Activated CD4-positive, alpha-beta T cell treated with anti-CD3 and anti-CD28 coated beads for 36 hours (primary cell): Measurements from ENCODE around the gene ZEB2. TPM values are rescaled to one million over a fixed set of nuclear protein-coding genes. Genes with fewer than 3 reads are reported as not detected.

Source experiments
- ATAC-seq: fragments of 200-7000 bp; cut with Tn5 transposase; one replicate; pipeline ENCODE4 v1.10.0; 2021; ENCODE audit warnings: mild to moderate bottlenecking, moderate library complexity
- CTCF ChIA-PET: fragments of 350-600 bp; sonication (Branson Sonifier 250); formaldehyde crosslinking; loops from one replicate; lab custom pipeline; 2021; ENCODE audit warnings: antibody characterized with exemption; lab: Charles Lee
- POLR2A ChIA-PET: fragments of 350-600 bp; sonication (Branson Sonifier 250); formaldehyde crosslinking; loops from one replicate; lab custom pipeline; 2021; ENCODE audit warnings: antibody characterized with exemption, inconsistent platforms; lab: Charles Lee
- DNase-seq: peaks from one replicate; pipeline ENCODE4 v3.0.0-alpha.2; 2020
- H3K27ac Mint-ChIP-seq: one replicate; pipeline ENCODE4 v1.8.0; 2021; ENCODE audit warnings: mixed read lengths
- H3K27me3 Mint-ChIP-seq: one replicate; pipeline ENCODE4 v1.8.0; 2021; ENCODE audit warnings: mixed read lengths
- H3K36me3 Mint-ChIP-seq: one replicate; pipeline ENCODE4 v1.8.0; 2021; ENCODE audit warnings: low read depth, mixed read lengths
- H3K4me1 Mint-ChIP-seq: one replicate; pipeline ENCODE4 v1.8.0; 2021; ENCODE audit warnings: mixed read lengths
- H3K4me3 Mint-ChIP-seq: one replicate; pipeline ENCODE4 v1.8.0; 2021; ENCODE audit warnings: mild to moderate bottlenecking, moderate library complexity, mixed read lengths
- H3K9me3 Mint-ChIP-seq: one replicate; pipeline ENCODE4 v1.8.0; 2021; ENCODE audit warnings: low read depth, mixed read lengths
- intact Hi-C, 2 experiments: fragments of 100-400 bp; cut with DNase I in 1 of 2; cut with micrococcal nuclease in 1 of 2; formaldehyde crosslinking; loops; one replicate each; pipeline versions ENCODE4 v1.14.2 to v1.15.1; 2022 to 2024; cut with DNase I, micrococcal nuclease
- total RNA-seq, 2 experiments: library from RNA; stranded (reverse); gene quantifications; one replicate each; pipeline ENCODE4 v1.2.3, GENCODE V29; 2021

Gene ZEB2
- total RNA-seq, 2 experiments from 2014 or later, result 7.0 to 7.5 TPM

GRCh38 chr2:144493027-144493809, 26.7 kb downstream of the ZEB2 start:
- Mint-ChIP-seq H3K27me3 (no peaks in the 10 kb centered on the region), H3K27ac (peak overlapping the region; percentile 76), H3K4me3 (no peak overlapping the region), H3K4me1 (peaks cover 23% of the 10 kb centered on the region), H3K9me3 (no peaks in the 10 kb centered on the region), H3K36me3 (no peaks in the 10 kb centered on the region)
- POLR2A ChIA-PET, result no interaction called here
- intact Hi-C loops, result loop anchor here in 1 of 2 experiments (10.0 kb wide), 1 partner anchor 138 kb away; no protein-coding TSS in a partner anchor
- DNase-seq (peak; percentile 21), ATAC-seq (peak; percentile 77)
- CTCF ChIA-PET, result interaction anchor here (0.6 to 1.2 kb wide), 2 partner anchors 12 to 514 kb away, joined by 3 read pairs; no protein-coding TSS in a partner anchor

DNA sequence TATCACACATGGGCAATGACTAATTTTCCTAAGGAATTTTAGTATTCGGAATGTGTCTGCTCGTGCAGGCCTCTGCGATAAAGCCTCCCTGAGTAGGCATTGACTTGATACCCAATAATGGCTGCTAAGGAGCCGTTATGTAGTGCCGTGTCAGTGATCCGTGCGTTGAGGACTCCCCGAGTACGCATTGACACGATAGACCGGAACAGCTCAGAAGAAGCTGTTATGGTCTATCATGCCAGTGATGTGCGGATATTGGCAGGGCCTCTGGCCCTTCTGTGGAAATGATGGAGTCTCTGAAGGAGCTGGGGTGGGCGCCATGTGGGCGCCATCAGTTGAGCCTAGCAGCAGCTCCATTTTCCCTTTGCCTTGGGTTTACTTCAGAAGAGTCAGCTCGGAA, 29.1 kb downstream of the ZEB2 start:
- no peak for ATAC-seq
- H3K4me3 Mint-ChIP-seq, result no peak overlapping the region
- H3K4me1 Mint-ChIP-seq, result peaks cover 23% of the 10 kb centered on the region
- DNase-seq, result no peak
- no peaks in the 10 kb centered on the region for H3K27me3 Mint-ChIP-seq
- no peaks in the 10 kb centered on the region for H3K9me3 Mint-ChIP-seq
- no peaks in the 10 kb centered on the region for H3K36me3 Mint-ChIP-seq
- H3K27ac Mint-ChIP-seq, result no peak overlapping the region
- intact Hi-C loops, result loop anchor here in 1 of 2 experiments (10.0 kb wide), 1 partner anchor 136 kb away; no protein-coding TSS in a partner anchor
- CTCF ChIA-PET, result no interaction called here
- POLR2A ChIA-PET, result no interaction called here

GRCh38 chr2:144490017-144490416, 29.9 kb downstream of the ZEB2 start:
- POLR2A ChIA-PET, result no interaction called here
- H3K4me3 Mint-ChIP-seq, result no peak overlapping the region

DNA sequence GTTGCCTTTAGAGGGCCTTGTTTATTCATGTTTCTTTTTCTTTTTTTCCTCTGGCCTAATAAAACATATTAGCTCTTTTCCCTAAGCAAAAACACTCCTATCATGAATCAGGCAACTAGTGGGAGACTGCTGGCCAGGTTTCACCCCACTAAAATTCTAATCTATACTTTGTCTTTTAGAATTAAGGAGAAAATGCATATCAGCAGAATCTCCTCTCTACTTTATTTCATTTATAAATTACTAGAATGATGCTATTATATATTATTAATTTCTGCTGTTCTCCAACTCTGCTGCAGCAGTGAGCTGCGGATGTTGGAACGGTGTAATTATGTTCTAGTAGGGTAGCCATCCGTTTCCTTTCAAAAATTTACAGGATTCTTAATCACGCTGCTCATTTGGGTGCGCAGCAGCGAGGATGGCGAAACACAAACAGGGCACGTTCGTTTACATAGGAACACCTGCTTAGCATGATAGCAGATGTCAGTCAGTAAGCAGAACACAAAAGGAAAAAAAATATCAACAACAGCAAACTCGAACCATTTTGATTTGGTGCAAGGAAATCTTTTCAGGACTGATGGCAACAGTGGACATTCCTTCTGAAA, 30.5 kb downstream of the ZEB2 start:
- Mint-ChIP-seq H3K36me3 (no peaks in the 10 kb centered on the region), H3K27me3 (no peaks in the 10 kb centered on the region), H3K9me3 (no peaks in the 10 kb centered on the region), H3K4me1 (peaks cover 23% of the 10 kb centered on the region), H3K4me3 (no peak overlapping the region), H3K27ac (no peak overlapping the region)
- CTCF ChIA-PET, result no interaction called here
- ATAC-seq (no peak), DNase-seq (no peak)
- POLR2A ChIA-PET, result no interaction called here
- intact Hi-C loops, result no loop called here

More at GRCh38 chr2:144490017-144490416, 29.9 kb downstream of the ZEB2 start:
- no peak for DNase-seq
- H3K27me3 Mint-ChIP-seq, result no peaks in the 10 kb centered on the region
- H3K36me3 Mint-ChIP-seq, result no peaks in the 10 kb centered on the region
- peak; percentile 57 for ATAC-seq
- H3K4me1 Mint-ChIP-seq, result peaks cover 23% of the 10 kb centered on the region
- CTCF ChIA-PET, result no interaction called here
- no peak overlapping the region for H3K27ac Mint-ChIP-seq
- no peaks in the 10 kb centered on the region for H3K9me3 Mint-ChIP-seq
- intact Hi-C loops, result loop anchor here in 1 of 2 experiments (10.0 kb wide), 1 partner anchor 135 kb away; no protein-coding TSS in a partner anchor

- Mint-ChIP-seq H3K27ac (no peak overlapping the region), H3K36me3 (no peaks in the 10 kb centered on the region), H3K4me3 (no peak overlapping the region), H3K9me3 (no peaks in the 10 kb centered on the region), H3K4me1 (peaks cover 2% of the 10 kb centered on the region), H3K27me3 (no peaks in the 10 kb centered on the region)
- ChIA-PET CTCF (no interaction called here), POLR2A (no interaction called here)
- ATAC-seq (no peak), DNase-seq (no peak)
- intact Hi-C loops, result no loop called here
These were observed 35.5 kb downstream of the ZEB2 start for GRCh38 chr2:144484201-144484948.

- DNase-seq (no peak), ATAC-seq (peak; percentile 44)
- ChIA-PET POLR2A (no interaction called here), CTCF (no interaction called here)
- Mint-ChIP-seq H3K36me3 (no peaks in the 10 kb centered on the region), H3K27ac (no peak overlapping the region), H3K4me3 (no peak overlapping the region), H3K9me3 (no peaks in the 10 kb centered on the region), H3K4me1 (peaks cover 2% of the 10 kb centered on the region), H3K27me3 (no peaks in the 10 kb centered on the region)
- intact Hi-C loops, result no loop called here
These were observed 38.3 kb downstream of the ZEB2 start for GRCh38 chr2:144481666-144482065.

- POLR2A ChIA-PET, result no interaction called here
- CTCF ChIA-PET, result no interaction called here
- Mint-ChIP-seq H3K27me3 (no peaks in the 10 kb centered on the region), H3K9me3 (no peaks in the 10 kb centered on the region), H3K4me1 (peaks cover 2% of the 10 kb centered on the region), H3K27ac (no peak overlapping the region), H3K36me3 (no peaks in the 10 kb centered on the region), H3K4me3 (no peak overlapping the region)
- intact Hi-C loops, result no loop called here
- no peak for ATAC-seq
- DNase-seq, result no peak
These were observed 38.8 kb downstream of the ZEB2 start for GRCh38 chr2:144481109-144481508.

DNA sequence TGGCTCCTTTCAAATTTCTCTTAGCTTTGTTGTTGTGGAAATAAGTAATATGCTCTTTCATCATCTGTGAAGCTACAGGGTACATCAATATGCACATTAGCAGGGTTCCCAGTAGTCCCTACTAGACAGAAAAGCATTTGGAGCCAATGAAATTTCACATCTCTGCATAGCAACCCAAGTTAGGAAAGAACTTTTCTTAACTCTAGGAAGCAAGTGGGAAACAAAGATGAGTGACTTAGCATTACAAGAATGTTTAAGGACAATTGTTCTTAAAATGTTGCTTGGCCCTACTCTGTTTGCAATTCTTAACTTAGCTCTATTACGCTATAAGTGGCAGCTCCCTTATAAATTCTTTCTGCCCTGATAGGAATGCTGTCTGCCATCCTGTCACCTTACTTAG, 39.6 kb downstream of the ZEB2 start:
- no peak for ATAC-seq
- DNase-seq, result no peak
- Mint-ChIP-seq H3K27me3 (no peaks in the 10 kb centered on the region), H3K4me3 (no peak overlapping the region), H3K27ac (no peak overlapping the region), H3K4me1 (peaks cover 2% of the 10 kb centered on the region), H3K36me3 (no peaks in the 10 kb centered on the region), H3K9me3 (no peaks in the 10 kb centered on the region)
- ChIA-PET CTCF (interaction anchor here (0.7 kb wide), 1 partner anchor 1222 kb away, joined by 3 read pairs; no protein-coding TSS in a partner anchor), POLR2A (no interaction called here)
- intact Hi-C loops, result no loop called here

DNA sequence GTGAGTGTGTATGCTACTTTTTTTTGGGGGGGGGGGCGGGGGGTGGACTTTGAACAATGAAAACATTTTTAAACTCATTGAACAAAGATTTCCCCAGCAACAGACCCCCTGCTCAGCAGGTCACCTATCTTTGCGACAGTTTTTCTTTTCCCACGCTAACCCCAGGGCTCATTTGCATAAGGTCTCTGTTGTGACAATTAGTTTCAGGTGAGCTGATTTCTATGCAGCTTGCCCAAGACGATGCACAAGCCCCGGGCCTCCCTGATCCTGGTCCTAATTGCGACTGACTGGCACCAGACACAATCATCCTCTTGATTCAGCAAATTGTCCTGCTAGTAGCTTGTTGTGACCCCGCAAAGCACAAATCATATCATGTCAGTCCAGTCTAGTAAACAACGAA, 40.3 kb downstream of the ZEB2 start:
- Mint-ChIP-seq H3K4me1 (peaks cover 4% of the 10 kb centered on the region), H3K36me3 (no peaks in the 10 kb centered on the region), H3K27me3 (no peaks in the 10 kb centered on the region), H3K9me3 (no peaks in the 10 kb centered on the region), H3K27ac (no peak overlapping the region), H3K4me3 (no peak overlapping the region)
- DNase-seq (no peak), ATAC-seq (no peak)
- ChIA-PET POLR2A (no interaction called here), CTCF (no interaction called here)
- intact Hi-C loops, result no loop called here

DNA sequence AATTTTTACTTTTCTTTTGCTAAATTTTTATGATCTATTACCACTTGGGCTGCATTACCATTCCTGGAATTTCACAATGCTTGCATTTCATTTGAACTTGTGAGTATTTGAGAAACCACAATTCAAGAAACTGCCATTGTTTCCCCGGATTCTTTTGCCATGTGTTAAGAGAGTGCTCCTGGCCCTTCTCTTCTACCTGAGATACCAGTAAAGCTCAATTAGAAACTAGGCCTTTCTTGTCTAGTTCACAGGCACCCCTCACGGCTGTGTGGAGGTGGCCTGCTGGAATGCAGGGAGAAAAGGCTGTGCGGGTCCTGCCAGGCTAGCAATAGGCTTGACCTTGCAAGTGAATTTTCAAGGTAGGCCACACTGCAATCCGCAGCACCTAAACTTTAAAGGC, 40.8 kb downstream of the ZEB2 start:
- POLR2A ChIA-PET, result no interaction called here
- DNase-seq, result no peak
- no peaks in the 10 kb centered on the region for H3K9me3 Mint-ChIP-seq
- intact Hi-C loops, result no loop called here
- no peaks in the 10 kb centered on the region for H3K27me3 Mint-ChIP-seq
- ATAC-seq, result no peak
- H3K36me3 Mint-ChIP-seq, result no peaks in the 10 kb centered on the region
- CTCF ChIA-PET, result no interaction called here
- H3K4me1 Mint-ChIP-seq, result peaks cover 4% of the 10 kb centered on the region
- no peak overlapping the region for H3K4me3 Mint-ChIP-seq
- H3K27ac Mint-ChIP-seq, result no peak overlapping the region

DNA sequence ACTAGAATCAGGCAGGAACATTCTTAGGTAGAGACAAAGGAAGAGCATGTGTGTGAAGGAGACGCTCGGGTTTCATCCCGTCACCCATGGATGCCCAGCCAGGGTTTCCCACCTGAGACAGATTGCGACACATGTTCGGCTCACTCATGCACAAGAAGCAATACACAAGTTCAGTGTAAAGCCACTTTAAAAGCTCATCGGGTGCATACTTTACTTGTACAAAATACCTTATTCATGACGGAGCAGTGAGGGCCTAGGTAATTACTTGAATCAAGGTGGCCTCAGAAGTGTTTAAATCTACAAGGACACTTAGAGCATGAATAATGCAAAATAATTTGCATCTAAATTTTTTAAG, 42.0 kb downstream of the ZEB2 start:
- Mint-ChIP-seq H3K9me3 (no peaks in the 10 kb centered on the region), H3K4me1 (peaks cover 4% of the 10 kb centered on the region), H3K27me3 (no peaks in the 10 kb centered on the region), H3K27ac (no peak overlapping the region), H3K4me3 (no peak overlapping the region), H3K36me3 (no peaks in the 10 kb centered on the region)
- intact Hi-C loops, result no loop called here
- ChIA-PET CTCF (interaction anchor here (1.3 kb wide), 1 partner anchor 9 kb away, joined by 3 read pairs; no protein-coding TSS in a partner anchor), POLR2A (no interaction called here)
- no peak for ATAC-seq
- no peak for DNase-seq
